ENCODE measurements around the gene SIGLEC6. TPM values are rescaled to one million over a fixed set of nuclear protein-coding genes. Genes with fewer than 3 reads are reported as not detected.

SIGLEC6 gene
- total RNA-seq, 1 donor = not detected

DNA sequence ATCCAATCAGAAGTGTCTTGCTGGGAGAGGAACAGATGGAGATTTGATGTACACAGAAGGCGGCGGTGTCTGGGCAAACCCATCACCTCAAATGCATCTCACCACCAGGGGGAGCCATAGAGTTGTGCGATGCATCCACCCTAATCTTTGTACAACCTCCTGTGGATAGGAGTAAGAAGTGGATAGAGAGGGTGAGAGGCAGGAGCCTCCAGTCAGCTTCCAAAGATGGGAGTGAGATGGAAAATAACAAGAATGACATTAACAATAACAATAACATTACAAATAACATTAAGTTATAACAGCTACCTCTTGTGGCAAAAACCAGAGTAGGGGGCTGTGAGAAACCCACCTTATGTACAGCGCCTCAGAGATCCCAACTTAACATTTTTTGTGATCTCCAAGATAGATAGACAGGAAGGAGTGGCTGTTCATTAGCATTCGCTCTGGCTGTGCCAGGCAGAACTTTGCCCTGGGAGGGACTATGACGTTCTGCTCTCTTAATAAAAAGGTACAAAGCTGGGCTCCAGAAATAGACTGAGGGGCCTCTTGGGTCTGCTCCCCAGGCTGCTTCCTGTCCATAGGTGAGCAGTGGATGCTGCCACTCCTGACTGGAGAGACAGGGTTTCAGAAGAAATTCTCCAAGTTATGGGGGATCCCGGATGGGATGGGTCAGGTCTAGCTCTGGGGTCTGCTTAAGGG is 58.3 kb downstream of the SIGLEC6 start:
- H3K27ac ChIP-seq (ENCODE audit: low read depth, low read length) = no peak overlapping the region
- no peaks in the 10 kb centered on the region for H3K4me1 ChIP-seq (ENCODE audit: insufficient read depth, low read length)
- H3K9me3 ChIP-seq (ENCODE audit: low read depth, low read length) = no peaks in the 10 kb centered on the region
- H3K79me2 ChIP-seq (ENCODE audit: insufficient read depth, low read length) = no peaks in the 10 kb centered on the region
- H2AFZ ChIP-seq (ENCODE audit: low read length) = no peak overlapping the region
- H3K4me3 ChIP-seq (ENCODE audit: insufficient read depth, low read length) = no peak overlapping the region
- TF ChIP-seq, protein P1, sequence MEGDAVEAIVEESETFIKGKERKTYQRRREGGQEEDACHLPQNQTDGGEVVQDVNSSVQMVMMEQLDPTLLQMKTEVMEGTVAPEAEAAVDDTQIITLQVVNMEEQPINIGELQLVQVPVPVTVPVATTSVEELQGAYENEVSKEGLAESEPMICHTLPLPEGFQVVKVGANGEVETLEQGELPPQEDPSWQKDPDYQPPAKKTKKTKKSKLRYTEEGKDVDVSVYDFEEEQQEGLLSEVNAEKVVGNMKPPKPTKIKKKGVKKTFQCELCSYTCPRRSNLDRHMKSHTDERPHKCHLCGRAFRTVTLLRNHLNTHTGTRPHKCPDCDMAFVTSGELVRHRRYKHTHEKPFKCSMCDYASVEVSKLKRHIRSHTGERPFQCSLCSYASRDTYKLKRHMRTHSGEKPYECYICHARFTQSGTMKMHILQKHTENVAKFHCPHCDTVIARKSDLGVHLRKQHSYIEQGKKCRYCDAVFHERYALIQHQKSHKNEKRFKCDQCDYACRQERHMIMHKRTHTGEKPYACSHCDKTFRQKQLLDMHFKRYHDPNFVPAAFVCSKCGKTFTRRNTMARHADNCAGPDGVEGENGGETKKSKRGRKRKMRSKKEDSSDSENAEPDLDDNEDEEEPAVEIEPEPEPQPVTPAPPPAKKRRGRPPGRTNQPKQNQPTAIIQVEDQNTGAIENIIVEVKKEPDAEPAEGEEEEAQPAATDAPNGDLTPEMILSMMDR (IDR thresholded peaks at IDR 0.05; ENCODE audit: extremely low read depth, low read depth, low read length) = peak; percentile 90
- no peak overlapping the region for H3K4me2 ChIP-seq (ENCODE audit: insufficient read depth, low read length)
- no peaks in the 10 kb centered on the region for H3K27me3 ChIP-seq (ENCODE audit: insufficient read depth, low read length)
- no peaks in the 10 kb centered on the region for H4K20me1 ChIP-seq (ENCODE audit: insufficient read depth, low read length)
- H3K36me3 ChIP-seq (ENCODE audit: insufficient read depth, low read length) = no peaks in the 10 kb centered on the region
- peak; percentile 86 for DNase-seq (ENCODE audit: insufficient read length, low spot score, missing footprints)

DNA sequence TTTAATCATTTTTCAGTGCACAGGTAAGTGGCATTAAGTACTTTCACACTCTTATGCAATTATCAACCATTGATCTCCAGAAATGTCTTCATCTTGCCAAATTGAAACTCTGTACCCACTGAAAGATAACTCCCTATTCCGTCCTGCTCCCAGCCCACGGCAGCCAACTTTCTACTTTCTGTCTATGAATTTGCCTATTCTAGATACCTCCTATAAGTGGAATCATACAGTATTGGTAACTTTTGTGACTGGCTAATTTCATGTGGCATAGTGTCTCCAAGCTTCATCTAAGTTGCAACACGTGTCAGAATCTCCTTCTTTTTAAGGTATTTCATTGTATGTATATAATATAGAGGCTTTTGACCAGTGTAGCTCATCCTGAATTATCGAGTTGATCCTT is 58.9 kb downstream of the SIGLEC6 start:
- TF ChIP-seq, protein P1 (IDR thresholded peaks at IDR 0.05; ENCODE audit: extremely low read depth, low read depth, low read length) = no peak
- H3K27ac ChIP-seq (ENCODE audit: low read depth, low read length) = no peak overlapping the region
- H3K4me1 ChIP-seq (ENCODE audit: insufficient read depth, low read length) = no peaks in the 10 kb centered on the region
- no peaks in the 10 kb centered on the region for H3K36me3 ChIP-seq (ENCODE audit: insufficient read depth, low read length)
- no peak overlapping the region for H2AFZ ChIP-seq (ENCODE audit: low read length)
- H3K27me3 ChIP-seq (ENCODE audit: insufficient read depth, low read length) = no peaks in the 10 kb centered on the region
- H3K79me2 ChIP-seq (ENCODE audit: insufficient read depth, low read length) = no peaks in the 10 kb centered on the region
- no peak for DNase-seq (ENCODE audit: insufficient read length, low spot score, missing footprints)
- H3K9me3 ChIP-seq (ENCODE audit: low read depth, low read length) = no peaks in the 10 kb centered on the region
- no peaks in the 10 kb centered on the region for H4K20me1 ChIP-seq (ENCODE audit: insufficient read depth, low read length)
- no peak overlapping the region for H3K4me2 ChIP-seq (ENCODE audit: insufficient read depth, low read length)
- no peak overlapping the region for H3K4me3 ChIP-seq (ENCODE audit: insufficient read depth, low read length)

DNA sequence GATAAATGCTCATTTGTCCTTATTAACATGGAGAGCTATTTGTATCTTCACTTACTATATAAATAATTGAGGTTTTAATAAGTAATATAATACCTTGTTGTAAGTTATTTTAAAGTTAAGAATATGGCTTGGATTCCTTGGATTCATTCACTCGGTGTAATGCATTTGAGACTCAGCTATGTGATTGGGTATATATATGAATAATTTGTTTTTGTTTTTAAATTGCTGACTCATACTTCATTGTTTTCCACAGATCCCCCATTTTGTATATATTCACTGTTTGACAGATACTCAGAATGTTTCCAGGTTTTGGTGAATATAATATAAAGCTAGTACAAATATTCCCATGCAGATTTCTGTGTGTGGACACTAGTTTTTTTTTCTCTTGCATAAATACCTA is 59.9 kb downstream of the SIGLEC6 start:
- TF ChIP-seq, protein P1 (IDR thresholded peaks at IDR 0.05; ENCODE audit: extremely low read depth, low read depth, low read length) = no peak
- Histone ChIP-seq H3K4me3 (ENCODE audit: insufficient read depth, low read length) (no peak overlapping the region), H2AFZ (ENCODE audit: low read length) (no peak overlapping the region), H3K4me2 (ENCODE audit: insufficient read depth, low read length) (no peak overlapping the region), H3K27ac (ENCODE audit: low read depth, low read length) (no peak overlapping the region), H3K9me3 (ENCODE audit: low read depth, low read length) (no peaks in the 10 kb centered on the region), H3K27me3 (ENCODE audit: insufficient read depth, low read length) (no peaks in the 10 kb centered on the region), H4K20me1 (ENCODE audit: insufficient read depth, low read length) (no peaks in the 10 kb centered on the region), H3K36me3 (ENCODE audit: insufficient read depth, low read length) (no peaks in the 10 kb centered on the region), H3K4me1 (ENCODE audit: insufficient read depth, low read length) (no peaks in the 10 kb centered on the region), H3K79me2 (ENCODE audit: insufficient read depth, low read length) (no peaks in the 10 kb centered on the region)
- no peak for DNase-seq (ENCODE audit: insufficient read length, low spot score, missing footprints)

DNA sequence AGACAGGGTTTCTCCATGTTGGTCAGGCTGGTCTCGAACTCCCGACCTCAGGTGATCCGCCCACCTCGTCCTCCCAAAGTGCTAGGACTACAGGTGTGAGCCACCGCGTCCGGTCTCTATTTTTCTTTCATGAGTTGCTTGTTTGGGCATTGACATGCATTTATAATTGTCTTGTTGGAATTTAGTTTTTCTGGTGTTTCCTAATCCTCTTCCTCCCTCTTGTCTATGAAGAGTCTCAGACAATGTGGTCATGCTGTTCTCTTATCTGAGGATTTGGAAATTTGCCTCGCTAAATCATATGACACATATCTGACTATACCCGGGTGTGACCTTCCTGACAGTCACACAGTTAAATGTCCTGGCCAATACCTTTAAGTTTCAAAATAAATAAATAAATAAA is 60.5 kb downstream of the SIGLEC6 start:
- TF ChIP-seq, protein P1 (IDR thresholded peaks at IDR 0.05; ENCODE audit: extremely low read depth, low read depth, low read length) = no peak
- no peaks in the 10 kb centered on the region for H3K79me2 ChIP-seq (ENCODE audit: insufficient read depth, low read length)

More for the DNA sequence above, 60.5 kb downstream of the SIGLEC6 start:
- no peak overlapping the region for H3K4me2 ChIP-seq (ENCODE audit: insufficient read depth, low read length)
- no peak overlapping the region for H3K4me3 ChIP-seq (ENCODE audit: insufficient read depth, low read length)
- no peaks in the 10 kb centered on the region for H3K9me3 ChIP-seq (ENCODE audit: low read depth, low read length)
- H2AFZ ChIP-seq (ENCODE audit: low read length) = no peak overlapping the region
- H3K4me1 ChIP-seq (ENCODE audit: insufficient read depth, low read length) = no peaks in the 10 kb centered on the region
- no peak for DNase-seq (ENCODE audit: insufficient read length, low spot score, missing footprints)
- no peaks in the 10 kb centered on the region for H4K20me1 ChIP-seq (ENCODE audit: insufficient read depth, low read length)
- no peaks in the 10 kb centered on the region for H3K36me3 ChIP-seq (ENCODE audit: insufficient read depth, low read length)
- no peaks in the 10 kb centered on the region for H3K27me3 ChIP-seq (ENCODE audit: insufficient read depth, low read length)
- H3K27ac ChIP-seq (ENCODE audit: low read depth, low read length) = no peak overlapping the region
